22Rv1 (cell line): ENCODE results near the gene NALCN.

ENCODE experiments used
- CTCF ChIP-seq: fragments of 450-650 bp; IDR thresholded peaks from 2 replicates; pipeline ENCODE4 v1.5.1; 2017; ENCODE audit warnings: mild to moderate bottlenecking
- ZFX ChIP-seq: fragments of 450-650 bp; IDR thresholded peaks from 2 replicates; pipeline ENCODE4 v1.6.1; 2017; ENCODE audit warnings: antibody characterized with exemption, borderline replicate concordance

GRCh38 chr13:101412076-101412475 lies 4.2 kb downstream of the NALCN start:
- TF ChIP-seq CTCF (no peak), ZFX (no peak)
